ENCODE results near the gene TCN2. TPM values are rescaled to one million over a fixed set of nuclear protein-coding genes. Genes with fewer than 3 reads are reported as not detected.
A peak's percentile ranks its signal among the peaks of the same experiment; 100 is the strongest.

The TCN2 gene
- total and polyA plus RNA-seq, 9 of the 15 experiments (the other 6 are each of a cell fraction or from before 2014, with no cell fraction given), result 0.88 to 5.4 (median 1.7) TPM

GRCh38 chr22:30580896-30581295, 26.1 kb upstream of the TCN2 start:
- no peaks in the 10 kb centered on the region for H4K20me1 ChIP-seq (replicated peaks; ENCODE audit: control insufficient read depth, insufficient read depth, low read length)
- H3K4me3 ChIP-seq, result no peak overlapping the region
- H3K27ac ChIP-seq (ENCODE audit: extremely low read depth, low read depth, low read length), result no peak overlapping the region
- no peak overlapping the region for H2AFZ ChIP-seq (ENCODE audit: low read depth, low read length)
- ChIA-PET CTCF (ENCODE audit: low intra/inter-chr PET ratio) (no interaction called here), POLR2A (interaction anchor here (1.0 to 1.5 kb wide), 2 partner anchors 9 to 16 kb away, joined by 4 read pairs; no protein-coding TSS in a partner anchor)
- peaks cover 98% of the 10 kb centered on the region; the same call in 2 of the 3 replicates for H3K36me3 ChIP-seq (ENCODE audit: control insufficient read depth, insufficient read depth, low read length)
- intact Hi-C loops (cut with micrococcal nuclease) (no loop called here), in situ Hi-C loops (cut with MboI) (no loop called here)
- FAIRE-seq (no peak), ATAC-seq (no peak), DNase-seq (ENCODE audit: extremely low read depth in 1 of 4, low spot score in 3 of 4) (no peak)
- 67% methylated on average over 3 of the region's 6 CpGs for WGBS (ENCODE audit: insufficient coverage, low coverage, missing lambda C conversion rate)
- TF ChIP-seq ZNF79 (CRISPR knock-in tag; IDR thresholded peaks at IDR 0.05; ENCODE audit: low read depth) (no peak), SNAPC5 (CRISPR knock-in tag; IDR thresholded peaks at IDR 0.05) (no peak), RBFOX2 (IDR thresholded peaks at IDR 0.05; ENCODE audit: low read depth, low read length) (peak; percentile 38; the same call in 1 of the 2 replicates), PKNOX1 (IDR thresholded peaks at IDR 0.05) (no peak), MECOM (CRISPR knock-in tag; IDR thresholded peaks at IDR 0.05) (no peak), ZBTB9 (CRISPR knock-in tag; IDR thresholded peaks at IDR 0.05) (no peak), ZFP91 (CRISPR knock-in tag; IDR thresholded peaks at IDR 0.05) (no peak)
- H3K79me2 ChIP-seq (ENCODE audit: control insufficient read depth, insufficient read depth, low read length), result no peaks in the 10 kb centered on the region
- no peaks in the 10 kb centered on the region for H3K9me1 ChIP-seq (ENCODE audit: control insufficient read depth, insufficient read depth, low read length)
- no peaks in the 10 kb centered on the region for H3K9me3 ChIP-seq (replicated peaks; ENCODE audit: control insufficient read depth, insufficient read depth, low read depth, low read length)
- H3K4me1 ChIP-seq (replicated peaks in 1 of 2; ENCODE audit: control insufficient read depth in 2 of 2, insufficient read depth in 2 of 2, low read length in 2 of 2), result no peaks in the 10 kb centered on the region; a peak in 1 of 5 replicates
- BruUV-seq (replicated peaks), result no TSS peak
- H3K27me3 ChIP-seq (ENCODE audit: control insufficient read depth in 2 of 2, insufficient read depth in 2 of 2, low read length in 2 of 2), result no peaks in the 10 kb centered on the region
- H3K9ac ChIP-seq (ENCODE audit: insufficient read depth in 1 of 2, low read depth in 2 of 2, low read length in 2 of 2), result no peak overlapping the region
- no peak overlapping the region for H3K4me2 ChIP-seq (ENCODE audit: insufficient read depth, low read length)

All from K562 (cell line).